Measurements from ENCODE around the gene EGFR.
"Not testable (repeated sequence)": the region's sequence is repeated elsewhere in the genome, so short reads cannot be mapped to it uniquely, and the experiment has no call there.

The EGFR gene

DNA sequence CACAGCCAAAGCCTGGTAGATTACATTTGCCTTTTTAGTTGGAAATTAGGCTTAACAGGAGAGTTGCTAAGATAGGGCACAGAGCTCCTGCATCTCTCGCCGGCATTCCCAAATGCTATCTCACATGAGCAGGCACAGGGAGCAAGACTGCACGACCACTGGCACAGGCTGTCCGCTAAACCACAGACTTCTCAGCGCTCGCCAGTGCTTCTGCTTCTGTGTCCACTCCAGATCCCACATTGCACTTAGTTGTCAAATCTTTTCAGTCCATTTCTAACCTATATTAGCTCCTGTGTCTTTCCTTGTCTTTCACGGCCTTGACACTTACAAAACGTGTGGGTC is 138.9 kb downstream of the EGFR start:
- Histone ChIP-seq H3K4me2 (no peak overlapping the region), H3K9ac (no peak overlapping the region), H3K4me3 (no peak overlapping the region), H4K20me1 (no peaks in the 10 kb centered on the region), H3K27ac (no peak overlapping the region), H3K9me3 (no peaks in the 10 kb centered on the region), H3K4me1 (peaks cover under 1% of the 10 kb centered on the region), H3K27me3 (no peaks in the 10 kb centered on the region), H3K36me3 (no peaks in the 10 kb centered on the region)
- TF ChIP-seq Cebpa-rat (IDR thresholded peaks at IDR 0.05) = no peak

DNA sequence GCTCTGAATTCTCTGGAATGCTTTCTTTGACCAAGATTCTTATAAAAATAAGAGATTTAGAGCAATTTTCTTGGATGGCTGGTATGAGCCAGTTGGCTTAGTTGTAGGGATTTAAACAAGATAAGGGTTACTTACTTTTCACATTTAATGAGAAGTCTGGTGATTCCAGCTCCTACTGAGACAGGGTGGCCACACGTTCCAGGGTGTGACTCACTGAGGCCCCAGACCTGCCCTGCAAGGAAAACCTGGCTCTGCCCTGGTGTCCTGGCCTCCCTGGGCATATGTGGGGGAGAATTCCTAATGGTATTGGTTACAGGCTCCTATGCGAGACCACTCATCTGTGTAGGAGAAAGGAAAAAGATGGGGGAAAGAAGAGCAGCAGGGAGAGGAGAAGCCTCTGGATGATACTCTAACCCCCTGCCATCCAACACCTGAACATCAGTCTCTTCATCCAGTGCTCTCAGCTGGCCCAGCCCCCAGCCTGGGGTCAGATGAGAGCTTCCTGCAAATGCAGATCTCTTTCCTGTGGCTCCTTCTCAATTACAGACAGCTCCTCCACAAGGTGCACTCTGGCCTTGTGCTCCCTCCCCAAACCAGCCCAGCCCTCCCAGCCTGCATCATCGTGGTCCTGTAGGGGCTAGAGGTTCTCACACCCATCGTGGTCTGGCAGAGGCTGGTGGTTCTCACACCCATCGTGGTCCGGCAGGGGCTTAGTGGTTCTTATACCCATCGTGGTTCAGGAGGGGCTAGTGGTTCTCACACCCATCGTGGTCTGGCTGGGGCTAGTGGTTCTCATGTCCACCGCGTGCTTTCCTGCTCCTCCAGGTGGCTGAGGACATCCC is 139.9 kb downstream of the EGFR start:
- Histone ChIP-seq H3K9ac (no peak overlapping the region), H3K36me3 (no peaks in the 10 kb centered on the region), H3K27me3 (no peaks in the 10 kb centered on the region), H3K4me3 (no peak overlapping the region), H3K9me3 (no peaks in the 10 kb centered on the region), H4K20me1 (no peaks in the 10 kb centered on the region), H3K4me1 (no peaks in the 10 kb centered on the region), H3K27ac (no peak overlapping the region), H3K4me2 (no peak overlapping the region)
- no peak for TF ChIP-seq Cebpa-rat (IDR thresholded peaks at IDR 0.05)

DNA sequence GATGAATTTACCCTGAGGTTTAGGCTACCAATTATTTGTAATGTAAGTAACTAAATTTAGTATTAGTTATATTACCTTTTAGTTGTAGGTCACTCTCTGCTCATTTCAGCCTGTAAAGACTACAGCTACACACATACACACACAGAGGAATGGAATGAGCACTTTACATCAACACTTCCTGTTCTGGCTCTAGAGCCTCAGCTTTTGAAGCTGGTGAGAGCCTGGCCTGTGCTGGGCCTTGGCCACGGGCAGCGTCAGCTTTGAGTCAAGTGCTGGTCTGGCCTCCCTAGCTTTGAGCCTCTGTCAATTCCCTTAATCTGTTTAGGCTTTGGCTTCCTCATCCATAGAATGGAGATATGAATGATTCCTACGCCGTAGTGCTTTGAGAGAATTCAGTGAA is 141.7 kb downstream of the EGFR start:
- Histone ChIP-seq H3K27me3 (no peaks in the 10 kb centered on the region), H3K4me2 (no peak overlapping the region), H3K9ac (no peak overlapping the region), H3K4me1 (no peaks in the 10 kb centered on the region), H3K9me3 (no peaks in the 10 kb centered on the region), H3K36me3 (no peaks in the 10 kb centered on the region), H3K4me3 (no peak overlapping the region), H4K20me1 (no peaks in the 10 kb centered on the region), H3K27ac (no peak overlapping the region)
- TF ChIP-seq Cebpa-rat (IDR thresholded peaks at IDR 0.05) = no peak

DNA sequence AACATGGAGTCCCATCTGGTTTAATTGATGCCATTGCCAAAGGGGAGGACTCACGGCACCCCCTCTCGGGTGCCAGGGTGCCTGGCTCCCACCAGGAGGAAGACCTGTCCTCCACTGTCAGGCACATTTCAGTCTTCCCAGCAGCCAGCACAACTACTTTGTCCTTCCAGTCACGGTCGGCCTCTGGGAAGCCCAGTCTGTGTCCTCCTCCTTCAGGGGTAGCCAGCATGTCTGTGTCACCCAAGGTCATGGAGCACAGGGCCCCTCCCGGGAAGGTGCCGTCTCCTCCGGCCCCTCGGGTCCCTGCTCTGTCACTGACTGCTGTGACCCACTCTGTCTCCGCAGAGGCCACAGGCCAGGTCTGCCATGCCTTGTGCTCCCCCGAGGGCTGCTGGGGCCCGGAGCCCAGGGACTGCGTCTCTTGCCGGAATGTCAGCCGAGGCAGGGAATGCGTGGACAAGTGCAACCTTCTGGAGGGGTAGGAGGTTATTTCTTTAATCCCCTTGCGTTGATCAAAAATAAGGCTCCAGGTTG is 142.4 kb downstream of the EGFR start:
- no peaks in the 10 kb centered on the region for H3K27me3 ChIP-seq
- H3K4me1 ChIP-seq = no peaks in the 10 kb centered on the region
- no peak overlapping the region for H3K4me2 ChIP-seq
- no peak for TF ChIP-seq Cebpa-rat (IDR thresholded peaks at IDR 0.05)
- H3K9ac ChIP-seq = no peak overlapping the region
- no peaks in the 10 kb centered on the region for H3K36me3 ChIP-seq
- no peaks in the 10 kb centered on the region for H4K20me1 ChIP-seq
- no peak overlapping the region for H3K27ac ChIP-seq
- H3K9me3 ChIP-seq = no peaks in the 10 kb centered on the region
- no peak overlapping the region for H3K4me3 ChIP-seq

DNA sequence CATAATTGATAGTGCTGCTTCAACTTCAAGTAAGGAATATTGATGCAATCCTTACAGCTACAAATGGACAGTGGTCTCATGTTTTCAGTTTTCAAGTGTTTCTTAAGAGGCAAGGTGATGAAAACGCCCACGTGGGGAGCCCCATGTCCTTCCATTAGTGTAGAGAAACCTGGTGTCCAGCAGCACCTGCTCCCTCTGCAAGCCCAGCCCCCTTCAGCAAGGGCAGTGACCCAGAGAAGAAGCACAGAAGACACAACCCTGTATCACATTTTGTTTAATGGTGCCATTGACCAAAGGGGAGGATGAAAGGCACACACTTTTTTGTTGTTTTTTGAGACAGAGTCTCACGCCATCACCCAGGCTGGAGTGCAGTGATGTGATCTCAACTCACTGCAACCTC is 143.7 kb downstream of the EGFR start:
- H3K4me2 ChIP-seq = no peak overlapping the region
- H3K27ac ChIP-seq = no peak overlapping the region
- H3K4me3 ChIP-seq = no peak overlapping the region
- no peaks in the 10 kb centered on the region for H3K9me3 ChIP-seq
- H3K27me3 ChIP-seq = no peaks in the 10 kb centered on the region
- no peaks in the 10 kb centered on the region for H4K20me1 ChIP-seq
- H3K36me3 ChIP-seq = no peaks in the 10 kb centered on the region
- no peaks in the 10 kb centered on the region for H3K4me1 ChIP-seq
- H3K9ac ChIP-seq = no peak overlapping the region
- no peak for TF ChIP-seq Cebpa-rat (IDR thresholded peaks at IDR 0.05)

DNA sequence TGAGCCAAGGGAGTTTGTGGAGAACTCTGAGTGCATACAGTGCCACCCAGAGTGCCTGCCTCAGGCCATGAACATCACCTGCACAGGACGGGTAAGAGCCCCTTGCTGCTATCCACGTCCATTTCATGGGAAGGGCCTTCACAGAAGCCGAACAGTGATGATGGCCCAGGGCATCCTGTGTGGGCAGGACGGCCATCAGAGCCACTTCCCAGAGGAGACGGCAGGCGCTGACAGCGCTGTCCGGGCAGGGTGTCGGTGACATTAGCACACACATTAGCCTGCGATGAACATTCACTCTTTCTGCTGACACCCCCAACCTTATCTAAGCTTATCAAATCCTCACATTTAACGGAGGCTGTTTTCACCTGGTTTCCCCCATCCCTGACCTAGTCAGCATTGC is 144.9 kb downstream of the EGFR start:
- no peaks in the 10 kb centered on the region for H3K9me3 ChIP-seq
- TF ChIP-seq Cebpa-rat (IDR thresholded peaks at IDR 0.05) = no peak
- no peak overlapping the region for H3K4me3 ChIP-seq
- no peak overlapping the region for H3K9ac ChIP-seq
- no peak overlapping the region for H3K27ac ChIP-seq
- no peaks in the 10 kb centered on the region for H3K36me3 ChIP-seq
- no peaks in the 10 kb centered on the region for H4K20me1 ChIP-seq
- no peaks in the 10 kb centered on the region for H3K27me3 ChIP-seq
- H3K4me1 ChIP-seq = no peaks in the 10 kb centered on the region
- H3K4me2 ChIP-seq = no peak overlapping the region

DNA sequence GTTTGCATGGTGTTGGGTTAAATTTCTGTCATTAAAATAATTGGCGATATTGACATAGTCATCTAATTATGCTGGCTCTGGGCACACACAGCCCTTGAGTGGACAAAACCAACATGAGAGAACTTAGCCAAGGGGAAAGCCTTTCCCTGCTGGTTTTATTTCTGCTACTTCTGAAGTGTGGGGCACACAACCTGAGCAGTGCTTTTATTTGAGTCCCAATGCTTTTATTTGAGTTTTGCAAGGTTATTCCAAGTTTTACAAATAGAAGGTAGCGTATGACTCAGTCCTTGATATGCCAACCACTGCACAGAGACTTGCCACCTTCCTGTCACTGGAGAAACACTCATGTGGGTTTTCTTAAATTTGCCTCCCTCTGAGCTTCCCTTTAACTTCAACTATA is 145.7 kb downstream of the EGFR start:
- H3K27me3 ChIP-seq = no peaks in the 10 kb centered on the region
- no peaks in the 10 kb centered on the region for H4K20me1 ChIP-seq
- no peaks in the 10 kb centered on the region for H3K4me1 ChIP-seq
- H3K9ac ChIP-seq = no peak overlapping the region
- H3K4me2 ChIP-seq = no peak overlapping the region
- H3K9me3 ChIP-seq = no peaks in the 10 kb centered on the region
- H3K4me3 ChIP-seq = no peak overlapping the region
- H3K36me3 ChIP-seq = no peaks in the 10 kb centered on the region
- TF ChIP-seq Cebpa-rat (IDR thresholded peaks at IDR 0.05) = no peak
- H3K27ac ChIP-seq = no peak overlapping the region

DNA sequence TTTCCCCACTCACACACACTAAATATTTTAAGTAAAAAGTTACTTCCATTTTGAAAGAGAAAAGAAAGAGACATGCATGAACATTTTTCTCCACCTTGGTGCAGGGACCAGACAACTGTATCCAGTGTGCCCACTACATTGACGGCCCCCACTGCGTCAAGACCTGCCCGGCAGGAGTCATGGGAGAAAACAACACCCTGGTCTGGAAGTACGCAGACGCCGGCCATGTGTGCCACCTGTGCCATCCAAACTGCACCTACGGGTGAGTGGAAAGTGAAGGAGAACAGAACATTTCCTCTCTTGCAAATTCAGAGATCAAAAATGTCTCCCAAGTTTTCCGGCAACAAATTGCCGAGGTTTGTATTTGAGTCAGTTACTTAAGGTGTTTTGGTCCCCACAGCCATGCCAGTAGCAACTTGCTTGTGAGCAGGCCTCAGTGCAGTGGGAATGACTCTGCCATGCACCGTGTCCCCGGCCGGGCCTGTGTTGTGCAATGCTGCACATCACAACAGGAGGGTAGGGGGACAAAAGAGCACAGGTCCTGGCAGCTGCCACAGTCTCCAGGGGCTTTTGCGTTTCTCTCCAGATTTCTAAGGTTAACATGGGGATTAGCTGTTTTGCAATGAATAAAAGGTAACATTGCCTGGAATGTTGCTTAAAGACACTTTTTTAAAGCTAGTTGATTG is 146.5 kb downstream of the EGFR start:
- no peak overlapping the region for H3K4me2 ChIP-seq
- H3K4me3 ChIP-seq = no peak overlapping the region
- no peaks in the 10 kb centered on the region for H4K20me1 ChIP-seq
- H3K4me1 ChIP-seq = peaks cover 2% of the 10 kb centered on the region
- no peak overlapping the region for H3K9ac ChIP-seq
- H3K27ac ChIP-seq = no peak overlapping the region
- no peak for TF ChIP-seq Cebpa-rat (IDR thresholded peaks at IDR 0.05)
- no peaks in the 10 kb centered on the region for H3K36me3 ChIP-seq
- no peaks in the 10 kb centered on the region for H3K27me3 ChIP-seq
- H3K9me3 ChIP-seq = no peaks in the 10 kb centered on the region

DNA sequence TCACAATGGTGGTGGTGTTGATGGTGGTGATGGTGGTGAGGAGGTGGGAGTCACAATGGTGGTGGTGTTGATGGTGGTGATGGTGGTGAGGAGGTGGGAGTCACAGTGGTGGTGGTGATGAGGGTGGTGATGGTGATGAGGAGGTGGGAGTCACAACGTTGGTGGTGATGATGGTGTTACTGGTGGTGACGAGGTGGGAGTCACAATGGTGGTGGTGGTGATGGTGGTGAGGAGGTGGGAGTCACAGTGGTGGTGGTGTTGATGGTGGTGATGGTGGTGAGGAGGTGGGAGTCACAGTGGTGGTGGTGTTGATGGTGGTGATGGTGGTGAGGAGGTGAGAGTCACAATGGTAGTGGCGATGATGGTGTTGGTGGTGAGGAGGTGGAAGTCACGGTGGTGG is 148.5 kb downstream of the EGFR start:
- not testable (repeated sequence) for H3K9ac ChIP-seq, H3K36me3 ChIP-seq, H3K4me2 ChIP-seq, H3K27me3 ChIP-seq, H3K27ac ChIP-seq, H3K9me3 ChIP-seq, H3K4me3 ChIP-seq, H3K4me1 ChIP-seq, H4K20me1 ChIP-seq

DNA sequence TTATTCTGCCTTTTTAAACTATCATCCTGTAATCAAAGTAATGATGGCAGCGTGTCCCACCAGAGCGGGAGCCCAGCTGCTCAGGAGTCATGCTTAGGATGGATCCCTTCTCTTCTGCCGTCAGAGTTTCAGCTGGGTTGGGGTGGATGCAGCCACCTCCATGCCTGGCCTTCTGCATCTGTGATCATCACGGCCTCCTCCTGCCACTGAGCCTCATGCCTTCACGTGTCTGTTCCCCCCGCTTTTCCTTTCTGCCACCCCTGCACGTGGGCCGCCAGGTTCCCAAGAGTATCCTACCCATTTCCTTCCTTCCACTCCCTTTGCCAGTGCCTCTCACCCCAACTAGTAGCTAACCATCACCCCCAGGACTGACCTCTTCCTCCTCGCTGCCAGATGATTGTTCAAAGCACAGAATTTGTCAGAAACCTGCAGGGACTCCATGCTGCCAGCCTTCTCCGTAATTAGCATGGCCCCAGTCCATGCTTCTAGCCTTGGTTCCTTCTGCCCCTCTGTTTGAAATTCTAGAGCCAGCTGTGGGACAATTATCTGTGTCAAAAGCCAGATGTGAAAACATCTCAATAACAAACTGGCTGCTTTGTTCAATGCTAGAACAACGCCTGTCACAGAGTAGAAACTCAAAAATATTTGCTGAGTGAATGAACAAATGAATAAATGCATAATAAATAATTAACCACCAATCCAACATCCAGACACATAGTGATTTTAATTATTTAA is 151.7 kb downstream of the EGFR start:
- 0 out of 2 replicates have a peak overlapping the region, but pooled peaks have one; percentile 14 for H3K4me2 ChIP-seq
- no peaks in the 10 kb centered on the region for H3K36me3 ChIP-seq
- H3K4me1 ChIP-seq = peaks cover 6% of the 10 kb centered on the region

More for the DNA sequence above, 151.7 kb downstream of the EGFR start:
- no peak for TF ChIP-seq Cebpa-rat (IDR thresholded peaks at IDR 0.05)
- Histone ChIP-seq H3K27ac (no peak overlapping the region), H3K27me3 (no peaks in the 10 kb centered on the region), H3K9me3 (no peaks in the 10 kb centered on the region), H3K4me3 (no peak overlapping the region), H3K9ac (no peak overlapping the region), H4K20me1 (no peaks in the 10 kb centered on the region)

Data from BLaER1 (cell line).